ENCODE measurements around the gene HES1.
"Not testable (repeated sequence)": the region's sequence is repeated elsewhere in the genome, so short reads cannot be mapped to it uniquely, and the experiment has no call there.

Gene HES1, protein sequence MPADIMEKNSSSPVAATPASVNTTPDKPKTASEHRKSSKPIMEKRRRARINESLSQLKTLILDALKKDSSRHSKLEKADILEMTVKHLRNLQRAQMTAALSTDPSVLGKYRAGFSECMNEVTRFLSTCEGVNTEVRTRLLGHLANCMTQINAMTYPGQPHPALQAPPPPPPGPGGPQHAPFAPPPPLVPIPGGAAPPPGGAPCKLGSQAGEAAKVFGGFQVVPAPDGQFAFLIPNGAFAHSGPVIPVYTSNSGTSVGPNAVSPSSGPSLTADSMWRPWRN

DNA sequence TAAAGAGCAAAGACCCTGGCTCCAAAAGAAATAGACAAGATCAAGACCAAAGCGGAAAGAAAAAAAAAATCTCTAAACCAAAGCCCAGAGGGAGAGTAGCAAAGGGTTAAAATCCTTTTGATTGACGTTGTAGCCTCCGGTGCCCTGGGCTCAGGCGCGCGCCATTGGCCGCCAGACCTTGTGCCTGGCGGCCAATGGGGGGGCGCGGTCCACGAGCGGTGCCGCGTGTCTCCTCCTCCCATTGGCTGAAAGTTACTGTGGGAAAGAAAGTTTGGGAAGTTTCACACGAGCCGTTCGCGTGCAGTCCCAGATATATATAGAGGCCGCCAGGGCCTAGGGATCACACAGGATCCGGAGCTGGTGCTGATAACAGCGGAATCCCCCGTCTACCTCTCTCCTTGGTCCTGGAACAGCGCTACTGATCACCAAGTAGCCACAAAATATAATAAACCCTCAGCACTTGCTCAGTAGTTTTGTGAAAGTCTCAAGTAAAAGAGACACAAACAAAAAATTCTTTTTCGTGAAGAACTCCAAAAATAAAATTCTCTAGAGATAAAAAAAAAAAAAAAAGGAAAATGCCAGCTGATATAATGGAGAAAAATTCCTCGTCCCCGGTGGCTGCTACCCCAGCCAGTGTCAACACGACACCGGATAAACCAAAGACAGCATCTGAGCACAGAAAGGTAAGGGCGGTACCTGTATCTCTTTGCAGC is at the start of gene HES1:
TSS of gene HES1 (plus strand) at position 343 of the 713 bp plus-strand sequence. CDS start at position 576, 233 bp downstream.
- peak; percentile 79 for DNase-seq (ENCODE audit: low spot score)

DNA sequence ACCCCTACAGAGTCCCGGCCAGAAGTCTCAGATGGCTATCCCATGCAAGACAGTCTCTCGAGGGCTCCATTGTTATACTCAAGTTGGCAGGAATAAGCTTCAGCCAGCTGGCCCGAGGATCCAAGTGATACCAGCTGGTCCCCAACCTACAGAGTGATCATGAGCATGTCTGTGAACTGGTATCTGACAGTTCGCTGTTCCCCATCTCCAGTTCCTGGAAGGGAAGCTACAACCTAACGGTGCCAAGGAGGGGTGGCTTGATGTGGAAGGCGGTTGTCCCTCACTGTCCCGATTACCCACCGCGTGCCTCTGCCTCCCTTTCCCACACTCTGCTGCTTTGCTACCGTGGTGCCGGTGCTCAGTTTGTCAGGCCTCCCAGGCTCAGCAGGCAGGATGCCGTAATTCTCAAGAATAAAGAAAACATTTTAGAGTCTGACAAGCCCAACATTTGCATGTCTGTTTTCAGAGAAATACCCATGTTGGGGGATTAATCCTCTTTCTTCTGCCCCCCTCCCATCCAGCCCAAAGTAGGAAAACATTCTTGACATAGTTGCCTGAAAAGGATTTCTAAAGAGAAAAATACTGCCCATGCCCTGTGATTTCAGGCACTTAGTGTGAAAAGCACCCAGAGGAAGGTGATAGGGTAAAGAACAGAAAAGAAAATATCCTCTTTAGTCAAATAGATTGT is 49.4 kb upstream of the HES1 start:
- DNase-seq (ENCODE audit: low spot score): no peak

DNA sequence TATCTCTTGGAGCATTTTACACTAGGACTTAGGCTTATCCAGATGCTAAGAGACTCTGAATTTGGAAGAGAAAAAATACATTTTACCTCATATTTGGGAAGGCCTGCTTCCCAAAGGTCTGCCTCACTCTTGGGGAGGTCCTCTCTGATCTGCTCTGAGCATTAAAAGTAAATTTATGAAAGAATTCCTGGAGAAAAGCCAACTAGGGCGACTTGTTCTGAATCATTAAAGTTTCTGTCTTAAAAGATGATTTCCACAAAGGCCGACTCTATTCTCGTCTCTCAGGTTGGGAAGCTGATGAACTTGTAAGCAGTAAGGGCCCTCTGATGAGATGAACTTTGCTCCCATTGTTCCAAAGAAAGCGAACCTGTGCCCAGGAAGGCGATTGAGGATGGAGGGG is 48.7 kb upstream of the HES1 start:
- no peak for DNase-seq (ENCODE audit: low spot score)

DNA sequence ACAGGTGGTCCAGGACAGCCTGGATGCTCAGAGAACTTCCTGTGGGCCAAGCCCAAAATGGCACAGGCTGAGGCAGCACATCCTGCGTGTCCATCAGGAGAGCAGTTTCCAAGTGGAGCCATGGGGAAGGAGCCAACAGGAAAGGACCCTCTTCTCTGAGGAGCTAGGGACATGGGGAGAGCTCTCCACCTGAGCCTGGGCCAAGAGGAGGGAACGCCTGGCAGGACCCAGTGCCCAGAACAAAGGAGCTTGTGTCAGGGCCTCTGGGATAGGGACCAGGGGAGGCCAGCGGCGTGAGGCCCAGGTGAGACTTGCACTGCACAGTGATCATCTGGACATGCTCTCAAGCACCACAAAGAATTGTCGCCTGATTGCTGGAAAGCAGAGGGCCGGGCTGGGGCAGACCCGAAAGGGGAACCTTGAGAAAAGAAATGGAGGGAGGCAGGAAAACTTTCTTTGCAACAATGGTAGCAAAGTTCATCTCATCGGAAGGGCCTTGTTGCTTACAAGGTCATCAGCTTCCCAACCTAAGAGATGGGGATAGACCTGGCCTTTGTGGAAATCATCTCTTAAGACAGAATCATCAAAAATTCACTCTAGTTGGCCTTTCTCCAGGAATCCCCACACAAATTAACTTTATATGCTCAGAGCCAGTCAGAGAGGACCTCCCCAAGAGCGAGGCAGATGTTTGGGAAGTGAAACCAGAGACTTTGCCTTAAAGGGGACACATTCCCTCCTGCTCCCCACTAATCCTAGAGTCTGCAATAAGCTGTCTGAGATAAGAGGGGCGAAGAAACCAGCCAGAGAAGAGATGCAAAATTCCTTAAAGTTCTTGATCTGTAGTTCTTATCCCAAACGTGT is 47.7 kb upstream of the HES1 start:
- DNase-seq (ENCODE audit: low spot score): no peak

DNA sequence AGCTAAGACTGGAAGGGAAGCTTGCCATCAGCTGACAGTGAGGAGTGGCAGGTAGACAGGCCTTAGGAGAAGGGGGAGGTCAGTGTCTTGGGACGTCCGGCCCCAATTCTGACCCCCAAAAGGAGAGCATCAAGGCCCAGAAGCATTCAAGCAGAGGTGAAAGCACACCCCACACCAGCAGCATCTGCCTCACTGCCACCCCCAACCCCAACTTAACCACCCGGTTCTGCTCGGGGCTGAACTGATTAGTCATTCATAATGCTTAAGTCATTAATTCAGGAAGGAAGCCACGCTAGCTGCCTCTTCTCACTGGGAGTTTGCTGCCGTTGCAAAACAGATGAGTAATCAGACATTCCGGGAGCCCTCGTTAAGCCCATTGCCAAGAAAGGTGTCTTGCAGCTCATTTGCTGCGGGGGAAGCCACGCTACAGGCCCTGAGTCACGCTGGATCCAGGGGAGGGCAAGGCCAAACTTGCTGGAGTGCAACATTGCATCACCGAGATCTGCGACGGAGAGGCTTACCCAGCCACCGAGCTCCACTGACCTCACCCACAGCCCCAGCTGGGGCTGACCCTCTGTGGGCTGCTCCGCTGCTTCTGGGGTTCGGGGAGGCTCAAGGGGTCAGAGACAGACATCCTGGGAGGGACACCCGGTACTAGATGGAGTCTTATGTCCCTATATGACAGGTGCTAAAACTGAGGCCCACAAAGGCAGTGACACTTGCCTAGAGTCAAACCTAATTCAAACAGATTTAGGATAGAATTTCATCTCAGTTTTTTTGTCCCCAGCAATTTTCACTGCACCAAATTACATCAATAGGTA is 46.4 kb upstream of the HES1 start:
- no peak for DNase-seq (ENCODE audit: low spot score)

DNA sequence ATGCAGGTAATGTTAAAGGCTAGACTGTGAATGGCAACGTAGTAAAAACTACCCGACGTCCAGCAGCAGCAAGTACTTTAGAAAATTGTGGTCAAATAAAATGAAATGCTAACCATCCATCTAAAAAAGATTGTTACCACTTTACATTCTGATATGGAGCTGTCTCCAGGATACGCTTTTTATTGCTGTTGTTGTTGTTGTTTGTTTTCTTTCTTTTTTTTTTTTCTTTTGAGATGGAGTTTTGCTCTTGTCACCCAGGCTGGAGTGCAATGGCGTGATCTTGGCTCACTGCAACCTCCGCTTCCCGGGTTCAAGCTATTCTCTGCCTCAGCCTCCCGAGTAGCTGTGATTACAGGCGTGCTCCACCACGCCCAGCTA is 45.8 kb upstream of the HES1 start:
- not testable (repeated sequence) for DNase-seq (ENCODE audit: low spot score)

DNA sequence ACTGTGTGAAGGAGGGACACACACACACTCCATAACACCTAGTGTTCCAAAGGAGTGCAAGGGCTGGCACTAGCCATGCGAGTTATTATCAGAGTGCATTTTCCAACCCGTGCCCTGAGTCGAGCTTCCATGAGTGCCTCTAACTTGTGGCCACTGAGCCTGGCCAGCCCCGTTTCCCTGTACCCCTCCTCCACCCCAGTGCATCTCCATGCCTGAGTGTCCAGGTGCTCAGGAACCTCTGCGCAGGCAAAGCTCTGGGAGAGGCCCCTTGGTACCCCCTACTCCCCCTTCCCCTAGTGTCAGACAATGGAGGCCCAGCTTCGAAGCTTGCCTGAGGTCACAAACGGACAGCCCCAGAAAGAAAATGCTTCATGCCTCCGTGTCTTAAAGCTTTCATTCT is 45.2 kb upstream of the HES1 start:
- no peak for DNase-seq (ENCODE audit: low spot score)

DNA sequence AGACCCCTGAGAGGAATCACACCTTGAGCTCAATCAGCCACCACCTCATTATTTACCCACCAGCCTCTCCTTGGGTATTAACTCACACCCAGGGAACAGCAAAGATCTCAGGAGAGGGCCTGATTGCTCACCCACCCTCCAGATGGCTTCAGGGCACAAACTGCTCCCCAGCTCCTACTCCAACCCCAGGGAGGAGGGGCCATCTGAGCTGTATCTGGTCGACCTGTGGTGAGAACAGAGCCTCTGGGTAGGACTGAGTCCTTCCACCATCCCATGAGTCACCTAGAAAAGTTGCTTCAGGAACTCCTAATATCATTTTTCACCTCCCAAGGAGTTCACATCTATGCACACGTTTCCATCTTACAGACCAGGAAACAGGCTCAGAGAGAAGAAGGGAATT is 44.8 kb upstream of the HES1 start:
- DNase-seq (ENCODE audit: low spot score): no peak

DNA sequence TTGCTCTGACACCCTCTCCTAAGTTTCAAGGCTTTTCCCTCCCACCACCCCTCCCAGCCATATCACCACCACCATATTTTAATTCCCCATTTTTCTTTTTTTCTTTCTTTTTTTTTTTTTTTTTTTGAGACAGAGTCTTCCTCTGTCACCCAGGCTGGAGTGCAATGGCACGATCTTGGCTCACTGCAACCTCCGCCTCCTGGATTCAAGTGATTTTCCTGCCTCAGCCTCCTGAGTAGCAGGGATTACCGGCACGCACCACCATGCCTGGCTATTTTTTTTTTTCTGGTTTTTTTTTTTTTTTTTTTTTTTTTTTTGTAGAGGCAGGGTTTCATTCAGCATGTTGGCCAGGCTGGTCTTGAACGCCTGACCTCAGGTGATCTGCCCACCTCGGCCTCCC is 44.1 kb upstream of the HES1 start:
- not testable (repeated sequence) for DNase-seq (ENCODE audit: low spot score)

DNA sequence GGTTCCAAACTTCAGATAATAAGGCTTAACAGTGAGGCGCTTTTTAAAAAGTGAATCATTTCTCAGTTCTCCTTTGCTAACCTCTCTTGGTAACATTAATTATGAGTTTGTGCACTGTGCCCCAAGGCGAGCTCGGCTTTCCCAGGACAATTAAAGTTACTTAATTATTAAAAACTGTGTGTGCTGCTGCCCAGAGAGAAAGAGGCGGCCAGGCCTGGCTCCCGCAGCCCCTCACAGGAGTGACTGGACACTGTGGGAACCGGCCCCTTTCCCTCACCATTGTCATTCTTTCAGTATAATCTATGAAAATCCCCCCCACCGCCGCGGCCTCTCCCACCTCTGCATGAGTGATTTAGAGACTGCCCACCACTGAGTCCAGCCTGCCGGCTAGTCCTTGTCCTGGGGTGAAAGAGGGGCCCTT is 43.1 kb upstream of the HES1 start:
- no peak for DNase-seq (ENCODE audit: low spot score)

DNA sequence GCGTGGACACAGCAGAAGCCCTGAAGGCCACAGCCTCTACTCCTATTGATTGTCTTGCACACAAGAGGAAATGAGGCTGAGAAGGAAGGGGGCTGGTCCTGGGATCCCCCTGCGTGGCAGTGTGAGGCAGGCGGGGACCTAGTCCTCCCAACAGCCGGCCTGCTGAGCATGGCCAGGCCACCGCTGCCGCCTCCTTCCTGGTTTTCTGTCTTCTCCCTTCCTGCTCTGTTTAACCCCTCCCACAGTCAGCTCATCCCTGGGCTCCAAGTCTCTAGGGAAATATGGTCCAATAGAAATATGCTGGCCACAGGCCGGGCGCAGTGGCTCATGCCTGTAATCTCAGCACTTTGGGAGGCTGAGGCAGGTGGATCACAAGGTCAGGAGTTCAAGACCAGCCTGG is 42.1 kb upstream of the HES1 start:
- DNase-seq (ENCODE audit: low spot score): no peak

DNA sequence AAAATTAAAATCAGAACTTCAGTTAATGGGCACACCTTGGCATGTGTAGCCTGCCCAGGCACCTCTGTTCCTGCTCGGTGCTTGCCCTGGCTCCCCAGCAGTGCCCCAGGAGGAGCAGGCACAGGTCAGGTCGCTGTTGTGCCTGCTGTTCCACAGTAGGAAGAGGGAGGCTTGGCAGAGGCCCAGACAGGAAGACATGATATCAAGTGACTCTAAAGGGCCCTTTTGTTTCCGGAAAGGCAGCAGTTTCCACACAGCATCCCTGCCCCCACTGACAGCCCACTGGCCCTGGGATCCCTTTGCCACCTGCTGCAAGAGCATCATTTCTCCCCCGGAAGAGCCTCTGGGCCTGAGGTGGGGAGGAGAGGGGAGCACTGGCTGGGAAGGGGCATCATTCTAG is 40.5 kb upstream of the HES1 start:
- DNase-seq (ENCODE audit: low spot score): no peak

DNA sequence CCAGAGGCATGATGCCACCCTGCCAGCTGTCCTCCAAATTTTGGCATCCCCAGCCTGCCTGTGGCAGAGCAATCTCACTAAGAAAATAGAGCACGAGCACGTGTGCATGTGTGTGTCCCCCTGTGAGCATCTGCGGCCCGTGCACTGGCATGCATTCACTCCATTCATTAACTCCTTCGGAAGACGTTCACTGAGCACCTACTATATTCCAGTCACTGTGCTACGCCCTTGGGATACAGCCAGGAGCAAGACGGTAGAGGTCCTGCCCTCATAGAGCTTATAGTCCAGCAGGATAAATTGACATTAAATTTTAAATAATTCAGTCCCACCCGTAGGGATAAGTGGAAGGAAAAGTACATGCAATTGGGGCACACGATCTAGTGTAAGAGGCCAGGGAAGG is 40.0 kb upstream of the HES1 start:
- DNase-seq (ENCODE audit: low spot score): no peak

DNA sequence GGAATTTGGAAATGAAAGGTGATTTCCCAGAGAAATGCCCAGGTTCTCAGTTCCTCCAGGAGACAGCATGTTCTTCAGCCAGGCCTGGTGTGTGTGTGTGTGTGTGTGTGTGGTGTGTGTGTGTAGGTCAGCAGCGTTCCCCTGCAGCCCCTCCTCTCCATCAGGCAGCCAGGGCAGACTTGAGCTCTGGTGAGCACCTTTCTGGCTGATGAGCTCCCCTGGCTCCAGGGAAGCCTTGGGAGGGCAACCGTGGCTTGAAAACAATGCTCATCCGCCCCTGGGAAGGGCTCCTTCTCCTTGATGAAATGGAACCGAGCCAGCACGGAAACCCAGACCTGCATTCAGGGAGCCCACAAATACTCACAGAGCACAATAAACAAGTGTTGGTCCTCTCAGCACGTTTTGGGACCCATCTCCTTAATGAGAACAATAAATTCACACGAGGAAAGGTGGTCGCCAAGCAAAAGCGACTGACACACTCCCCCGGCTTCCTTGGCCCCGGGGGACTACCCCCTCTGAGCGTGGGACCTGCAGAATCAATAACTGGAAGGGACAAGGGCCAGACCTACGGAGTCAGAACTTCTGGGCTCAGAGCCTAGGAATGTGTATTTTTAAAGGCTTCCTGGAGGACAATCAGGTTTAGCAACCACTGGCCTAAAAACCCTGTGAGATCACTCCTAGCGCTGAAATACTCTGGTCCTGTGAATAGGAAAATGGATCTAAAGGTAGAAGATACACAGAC is 38.6 kb upstream of the HES1 start:
- DNase-seq (ENCODE audit: low spot score): no peak

DNA sequence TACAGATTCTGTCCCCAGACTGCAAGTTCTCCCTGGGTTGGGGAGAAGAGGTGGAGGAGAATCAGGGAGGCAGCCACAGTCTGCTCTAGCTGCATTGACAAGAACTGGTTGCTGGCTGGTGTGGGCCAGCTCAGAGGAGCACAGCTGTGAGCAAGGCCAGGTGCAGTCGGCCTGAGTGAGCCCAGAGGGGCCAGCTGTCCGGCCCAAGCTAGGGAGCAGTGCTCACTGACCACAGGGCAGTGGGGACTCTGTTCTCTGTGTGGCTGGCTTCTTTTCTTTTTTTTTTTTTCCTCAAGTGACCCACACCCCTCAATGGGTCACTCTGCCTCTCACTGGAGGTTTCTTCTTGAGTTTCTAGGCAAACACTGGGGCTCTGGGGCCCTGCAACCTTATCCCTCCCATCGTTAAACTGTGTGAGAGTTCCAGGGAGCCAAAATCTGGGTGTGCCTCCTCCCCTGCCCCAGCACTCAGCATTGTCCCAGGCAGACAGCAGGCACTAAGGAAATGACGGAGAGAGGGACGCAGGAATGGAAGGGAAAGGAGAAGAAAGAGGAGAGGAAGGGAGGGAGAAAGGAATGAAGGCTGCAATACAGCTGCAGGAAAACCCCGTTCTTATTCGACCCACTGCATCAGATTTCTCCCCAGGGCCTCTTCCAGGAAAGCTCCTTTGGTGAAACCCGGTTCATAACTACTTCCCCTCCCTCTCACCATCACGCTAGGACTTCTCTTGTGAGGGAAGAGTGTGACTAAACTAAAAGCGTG is 37.7 kb upstream of the HES1 start:
- no peak for DNase-seq (ENCODE audit: low spot score)

DNA sequence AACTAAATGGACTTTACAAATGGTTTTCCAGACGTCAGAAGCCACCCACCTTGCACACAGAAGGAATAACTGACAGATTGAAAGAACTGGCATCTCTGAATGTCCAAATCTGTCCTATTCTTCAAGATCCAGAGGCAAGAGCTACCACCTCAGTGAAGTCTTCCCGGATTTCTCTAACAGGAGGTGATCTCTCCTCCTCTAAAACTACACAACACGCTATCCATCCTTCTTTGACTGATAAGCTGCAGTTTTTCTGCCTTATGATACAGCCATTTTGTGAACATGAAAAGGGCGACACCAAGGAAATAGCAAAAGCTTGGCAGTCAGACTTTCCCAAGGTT is 37.1 kb upstream of the HES1 start:
- DNase-seq (ENCODE audit: low spot score): no peak

DNA sequence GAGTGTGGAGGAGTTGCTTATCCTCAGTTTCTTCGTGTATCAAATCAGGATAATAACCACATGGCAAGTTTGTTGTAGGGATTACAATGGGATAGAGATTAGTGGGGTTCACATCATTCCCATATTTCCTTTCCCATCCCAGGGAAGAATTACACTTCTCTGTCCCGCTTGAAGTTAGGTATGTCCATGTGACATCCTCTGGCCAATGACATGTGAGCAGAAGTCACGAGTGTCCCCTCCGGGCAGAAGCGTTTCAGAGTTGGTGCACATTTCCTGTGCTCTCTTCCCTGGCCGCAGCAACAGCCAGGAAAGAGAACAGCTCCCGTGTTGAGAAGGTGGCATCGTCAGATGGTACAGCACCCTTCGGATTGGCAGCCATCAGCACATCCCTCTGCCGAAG is 36.7 kb upstream of the HES1 start:
- no peak for DNase-seq (ENCODE audit: low spot score)

DNA sequence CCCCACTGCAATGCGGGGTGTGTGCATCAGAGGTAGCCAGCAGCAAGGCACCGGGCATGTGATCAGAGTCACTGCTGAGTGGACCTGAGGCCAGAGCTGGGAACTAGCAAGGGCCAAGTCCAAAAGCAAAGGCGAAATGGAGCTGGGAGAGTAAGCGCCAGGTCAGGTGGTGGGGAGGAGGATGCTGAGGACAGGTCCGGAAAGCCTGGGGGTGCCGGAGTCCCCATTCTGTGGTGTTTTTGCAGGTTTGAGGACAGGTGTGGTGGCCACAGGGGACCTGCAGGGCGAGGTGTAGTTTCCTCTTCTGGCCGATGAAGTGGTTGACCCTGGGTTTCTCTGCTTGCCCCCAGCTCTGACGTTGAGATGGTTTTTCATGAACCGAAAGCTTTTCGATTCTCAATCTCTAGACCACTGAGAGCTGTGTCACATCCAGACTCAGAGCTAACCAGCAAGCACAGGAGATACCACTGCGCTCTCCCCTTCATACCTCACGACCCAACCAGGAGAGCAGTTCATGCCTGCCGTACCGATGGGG is 35.0 kb upstream of the HES1 start:
- no peak for DNase-seq (ENCODE audit: low spot score)

DNA sequence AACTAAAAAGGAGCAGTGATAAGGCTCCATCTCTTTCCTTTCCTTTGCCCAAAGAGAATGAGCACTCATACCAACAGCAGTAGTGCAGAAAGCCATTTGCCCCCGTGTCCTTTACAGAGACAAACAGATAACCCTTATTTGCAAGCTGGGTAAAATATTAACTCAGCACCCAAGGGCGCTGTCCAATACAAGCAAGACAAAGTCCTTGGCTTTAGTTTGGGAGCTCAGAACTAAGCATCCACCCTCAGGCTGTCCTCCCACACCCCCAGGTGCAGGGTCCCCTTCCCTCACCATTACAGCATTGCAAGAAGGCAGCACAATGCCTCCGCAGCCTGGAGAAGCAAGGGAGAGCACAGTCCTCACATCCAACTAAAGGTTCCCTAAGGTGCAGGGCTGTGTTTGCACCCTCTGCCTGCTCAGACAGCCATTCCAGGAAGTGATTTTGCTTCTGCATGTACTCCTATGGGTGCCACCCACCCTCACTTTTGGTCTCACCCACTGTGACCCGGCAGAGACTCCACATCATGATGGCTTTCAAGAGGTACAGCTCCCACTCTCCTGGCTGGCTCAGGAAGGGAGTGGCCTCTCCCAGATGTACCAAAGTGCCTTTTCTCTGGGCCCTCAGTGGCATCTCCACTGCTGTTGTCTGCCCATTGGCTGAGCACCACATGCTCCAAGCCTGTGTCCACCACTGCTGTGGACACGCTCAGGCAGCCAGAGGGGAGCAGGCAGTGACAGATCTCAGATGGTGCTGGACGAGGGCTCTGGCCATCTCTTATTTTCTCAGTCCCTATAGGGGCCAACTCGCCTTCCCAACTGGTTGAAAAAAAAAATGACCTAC is 34.1 kb upstream of the HES1 start:
- no peak for DNase-seq (ENCODE audit: low spot score)

Measured in cerebellar cortex (tissue), 1 donor.